Endothelial cell of umbilical vein (primary cell): ENCODE measurements around the gene TBC1D25. TPM values are rescaled to one million over a fixed set of nuclear protein-coding genes. Genes with fewer than 3 reads are reported as not detected.
A peak's percentile ranks its signal among the peaks of the same experiment; 100 is the strongest.

Experiments used
- BruUV-seq: library from RNA; stranded (reverse); fragments of 400-500 nt; replicated peaks from 2 replicates; lab custom pipeline; 2021; lab: Mats Ljungman, UMichigan
- CTCF ChIA-PET: fragments of 300-600, 350-600 bp; sonication (Branson Sonifier 250); formaldehyde crosslinking; loops from one replicate; lab custom pipeline; 2021; ENCODE audit warnings: antibody characterized with exemption, inconsistent platforms; lab: Charles Lee
- POLR2A ChIA-PET: fragments of 300-600, 350-600 bp; sonication (Branson Sonifier 250); formaldehyde crosslinking; loops from one replicate; lab custom pipeline; 2021; ENCODE audit warnings: antibody characterized with exemption, inconsistent platforms; lab: Charles Lee
- DNase-seq: peaks from one replicate; pipeline ENCODE4 v3.0.0-alpha.2; 2011; ENCODE audit warnings: low read depth, low spot score
- FAIRE-seq: peaks from 2 replicates; lab custom pipeline; 2011; peaks lifted over from hg19 to GRCh38; lab: Jason Lieb, UNC
- H2AFZ ChIP-seq: 2 replicates; pipeline ENCODE4 v1.6.0; 2012; ENCODE audit warnings: low read depth, low read length, control low read depth, inconsistent platforms
- H3K27ac ChIP-seq: 2 replicates; pipeline ENCODE4 v1.5.1; 2011; ENCODE audit warnings: low read depth, mild to moderate bottlenecking, control low read depth, low read length, moderate library complexity; ENCODE audit not compliant: insufficient read depth
- H3K27me3 ChIP-seq, 2 experiments: 2 replicates each; pipeline versions ENCODE4 v1.6.0 to v1.6.1; 2011; ENCODE audit warnings: low read length in 2 of 2, mixed read lengths in 1 of 2; ENCODE audit not compliant: control insufficient read depth in 2 of 2, insufficient read depth in 2 of 2
- H3K36me3 ChIP-seq, 2 experiments: 2 replicates in 1 of 2; 3 replicates in 1 of 2; pipeline ENCODE4 v1.5.1; 2011; ENCODE audit warnings: low read length in 2 of 2, mild to moderate bottlenecking in 1 of 2, moderate library complexity in 1 of 2; ENCODE audit not compliant: control insufficient read depth in 2 of 2, insufficient read depth in 2 of 2; ENCODE audit errors: extremely low read depth in 1 of 2
- H3K4me1 ChIP-seq: 3 replicates; pipeline ENCODE4 v1.5.1; 2011; ENCODE audit warnings: mild to moderate bottlenecking, low read length; ENCODE audit not compliant: control insufficient read depth, insufficient read depth; ENCODE audit errors: extremely low read depth
- H3K4me2 ChIP-seq: 2 replicates; pipeline ENCODE4 v1.6.1; 2011; ENCODE audit warnings: low read length, control low read depth, mixed read lengths; ENCODE audit not compliant: insufficient read depth
- H3K4me3 ChIP-seq, 3 experiments: fragments of 200-600 bp in 1 of 3; sonication (generic), shearing (Covaris generic) in 1 of 3; replicated peaks in 1 of 3; 2 replicates each; pipeline ENCODE4 v1.5.1; 2011 to 2016; ENCODE audit warnings: control low read depth in 3 of 3, low read length in 3 of 3, mild to moderate bottlenecking in 2 of 3, inconsistent platforms in 1 of 3, low read depth in 1 of 3, moderate library complexity in 1 of 3; ENCODE audit not compliant: insufficient read depth in 1 of 3
- H3K79me2 ChIP-seq: 2 replicates; pipeline ENCODE4 v1.6.0; 2012; ENCODE audit warnings: low read length, inconsistent platforms; ENCODE audit not compliant: control insufficient read depth, insufficient read depth
- H3K9ac ChIP-seq: replicated peaks from 2 replicates; pipeline ENCODE3; 2011; ENCODE audit warnings: low read length, control low read depth; ENCODE audit not compliant: insufficient read depth; ENCODE audit errors: extremely low read depth
- H3K9me1 ChIP-seq: replicated peaks from 3 replicates; pipeline ENCODE4 v1.6.0; 2011; ENCODE audit warnings: mild to moderate bottlenecking, low read length; ENCODE audit not compliant: control insufficient read depth, insufficient read depth; ENCODE audit errors: extremely low read depth
- H3K9me3 ChIP-seq: replicated peaks from 2 replicates; pipeline ENCODE4 v1.5.1; 2012; ENCODE audit warnings: low read length, inconsistent platforms; ENCODE audit not compliant: control insufficient read depth, insufficient read depth
- H4K20me1 ChIP-seq: replicated peaks from 2 replicates; pipeline ENCODE3; 2011; ENCODE audit warnings: mild to moderate bottlenecking, low read length; ENCODE audit not compliant: control insufficient read depth, insufficient read depth; ENCODE audit errors: extremely low read depth
- EZH2 ChIP-seq: IDR thresholded peaks from 2 replicates; pipeline ENCODE4 v1.6.1; 2012; ENCODE audit warnings: borderline replicate concordance, low read depth, mild to moderate bottlenecking, moderate library complexity, low read length, inconsistent platforms; ENCODE audit not compliant: severe bottlenecking
- FOS ChIP-seq: IDR thresholded peaks from 2 replicates; pipeline ENCODE4 v1.6.1; 2011; ENCODE audit warnings: mild to moderate bottlenecking, low read length, moderate library complexity, borderline replicate concordance; ENCODE audit not compliant: insufficient read depth
- GATA2 ChIP-seq: IDR thresholded peaks from 2 replicates; pipeline ENCODE4 v1.7.0; 2011; ENCODE audit warnings: low read depth, mild to moderate bottlenecking, moderate library complexity, mixed read lengths, low read length; ENCODE audit not compliant: insufficient read length, insufficient read depth
- JUN ChIP-seq: IDR thresholded peaks from 2 replicates; pipeline ENCODE4 v1.6.1; 2011; ENCODE audit warnings: borderline replicate concordance, low read depth; ENCODE audit not compliant: insufficient read length, insufficient read depth
- MYC ChIP-seq: IDR thresholded peaks from one replicate; pipeline ENCODE4 v1.6.1; 2011; ENCODE audit warnings: mild to moderate bottlenecking, low read depth, low read length
- POLR2AphosphoS5 ChIP-seq: IDR thresholded peaks from 2 replicates; pipeline ENCODE4 v1.6.1; 2012; ENCODE audit warnings: low read depth, mild to moderate bottlenecking, control low read depth, low read length, moderate library complexity; ENCODE audit not compliant: insufficient read depth
- dilution Hi-C: fragments of 300-500 bp; cut with MboI; formaldehyde crosslinking; loops from one replicate; pipeline ENCODE4 v1.15.0; 2019; ENCODE audit warnings: low sequenced_read_pairs; ENCODE audit not compliant: extremely low pct_ligation_motif_present
- intact Hi-C: fragments of 100-400 bp; cut with micrococcal nuclease; formaldehyde crosslinking; loops from one replicate; pipeline ENCODE4 v1.10.0; 2022
- polyA plus RNA-seq, 4 experiments: library from polyadenylated mRNA; depleted of rRNA in 3 of 4; stranded (reverse) in 3 of 4; unstranded in 1 of 4; fragments of >200 nt; gene quantifications; 2 replicates each; pipeline versions ENCODE4 v1.2.1 to v1.2.3, GENCODE V29; 2011 to 2012; ENCODE audit warnings: missing spikeins in 1 of 4
- total RNA-seq: library from RNA; stranded (reverse); gene quantifications from 2 replicates; pipeline ENCODE4 v1.2.3, GENCODE V29; 2021
- TF ChIP-seq, protein P1 (sequence below), 2 donors: IDR thresholded peaks; 1 replicate in 1 of 2; 2 replicates in 1 of 2; pipeline ENCODE4 v1.5.1; 2011; ENCODE audit warnings: low read length in 2 of 2, mild to moderate bottlenecking in 2 of 2, moderate library complexity in 2 of 2, control low read depth in 1 of 2, inconsistent platforms in 1 of 2, low read depth in 1 of 2; ENCODE audit not compliant: insufficient read depth in 1 of 2; ENCODE audit errors: extremely low read depth in 1 of 2
- TF ChIP-seq, protein P2 (sequence below): IDR thresholded peaks from 2 replicates; pipeline ENCODE4 v1.6.1; 2011; ENCODE audit not compliant: insufficient read depth, insufficient read length

The TBC1D25 gene
- total and polyA plus RNA-seq, 2 donors (not counting 3 experiments of a cell fraction or from before 2014, with no cell fraction given): 16.0 to 16.3 TPM

- Histone ChIP-seq H3K27ac (peak overlapping the region; percentile 29), H2AFZ (no peak overlapping the region), H3K9me1 (no peaks in the 10 kb centered on the region), H3K27me3 (no peaks in the 10 kb centered on the region), H3K36me3 (no peaks in the 10 kb centered on the region), H3K9ac (no peak overlapping the region), H4K20me1 (no peaks in the 10 kb centered on the region), H3K9me3 (no peaks in the 10 kb centered on the region), H3K4me2 (no peak overlapping the region), H3K4me1 (peaks cover 27% of the 10 kb centered on the region), H3K4me3 (no peak overlapping the region), H3K79me2 (no peaks in the 10 kb centered on the region)
- BruUV-seq: no TSS peak
- ChIA-PET POLR2A (interaction anchor here (0.6 to 1.9 kb wide), 4 partner anchors 10 to 18 kb away, joined by 3 to 7 read pairs (median 5); partner anchors contain the start of gene RBM3), CTCF (interaction anchor here (1.4 to 1.5 kb wide), 2 partner anchors 13 to 17 kb away, joined by 3 read pairs; no protein-coding TSS in a partner anchor)
- peak; percentile 95 for FAIRE-seq
- intact Hi-C loops (loop anchor here (1.0 to 10.0 kb wide), 5 partner anchors 17 to 507 kb away; partner anchors contain the start of genes EBP, RBM3 and TBC1D25), dilution Hi-C loops (no loop called here)
- TF ChIP-seq MYC: no peak
- TF ChIP-seq EZH2: no peak
- TF ChIP-seq, protein P1, sequence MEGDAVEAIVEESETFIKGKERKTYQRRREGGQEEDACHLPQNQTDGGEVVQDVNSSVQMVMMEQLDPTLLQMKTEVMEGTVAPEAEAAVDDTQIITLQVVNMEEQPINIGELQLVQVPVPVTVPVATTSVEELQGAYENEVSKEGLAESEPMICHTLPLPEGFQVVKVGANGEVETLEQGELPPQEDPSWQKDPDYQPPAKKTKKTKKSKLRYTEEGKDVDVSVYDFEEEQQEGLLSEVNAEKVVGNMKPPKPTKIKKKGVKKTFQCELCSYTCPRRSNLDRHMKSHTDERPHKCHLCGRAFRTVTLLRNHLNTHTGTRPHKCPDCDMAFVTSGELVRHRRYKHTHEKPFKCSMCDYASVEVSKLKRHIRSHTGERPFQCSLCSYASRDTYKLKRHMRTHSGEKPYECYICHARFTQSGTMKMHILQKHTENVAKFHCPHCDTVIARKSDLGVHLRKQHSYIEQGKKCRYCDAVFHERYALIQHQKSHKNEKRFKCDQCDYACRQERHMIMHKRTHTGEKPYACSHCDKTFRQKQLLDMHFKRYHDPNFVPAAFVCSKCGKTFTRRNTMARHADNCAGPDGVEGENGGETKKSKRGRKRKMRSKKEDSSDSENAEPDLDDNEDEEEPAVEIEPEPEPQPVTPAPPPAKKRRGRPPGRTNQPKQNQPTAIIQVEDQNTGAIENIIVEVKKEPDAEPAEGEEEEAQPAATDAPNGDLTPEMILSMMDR (IDR thresholded peaks at IDR 0.05; ENCODE audit: extremely low read depth in 1 of 2, insufficient read depth in 1 of 2, low read depth in 1 of 2, low read length in 2 of 2): peak; percentile 19 to 23
- TF ChIP-seq, protein P2, sequence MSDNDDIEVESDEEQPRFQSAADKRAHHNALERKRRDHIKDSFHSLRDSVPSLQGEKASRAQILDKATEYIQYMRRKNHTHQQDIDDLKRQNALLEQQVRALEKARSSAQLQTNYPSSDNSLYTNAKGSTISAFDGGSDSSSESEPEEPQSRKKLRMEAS: peak; percentile 27
- TF ChIP-seq FOS: peak; percentile 77
- TF ChIP-seq GATA2: peak; percentile 12
- peak; percentile 72 for TF ChIP-seq POLR2AphosphoS5
- TF ChIP-seq JUN: peak; percentile 88
- peak; percentile 89 for DNase-seq
Observed at GRCh38 chrX:48591255-48591791, 51.8 kb downstream of the TBC1D25 start.
